H1 (cell line): Measurements from ENCODE around the gene ZNF232. TPM values are rescaled to one million over a fixed set of nuclear protein-coding genes. Genes with fewer than 3 reads are reported as not detected.

Experiments used
- CHD1 ChIP-seq: IDR thresholded peaks from 2 replicates; pipeline ENCODE4 v1.6.1; 2012; ENCODE audit warnings: low read depth, low read length, improper control_type of control experiment
- EGR1 ChIP-seq: IDR thresholded peaks from 2 replicates; pipeline ENCODE4 v1.6.1; 2011; ENCODE audit warnings: low read depth, low read length, borderline replicate concordance
- HDAC6 ChIP-seq: IDR thresholded peaks from one replicate; pipeline ENCODE4 v1.7.1; 2012; ENCODE audit warnings: low read depth, mild to moderate bottlenecking, inconsistent platforms, low read length, moderate library complexity
- KDM1A ChIP-seq: fragments of 200-600, 300-600 bp; sonication (generic); IDR thresholded peaks from 2 replicates; pipeline ENCODE4 v1.7.1; 2016; ENCODE audit warnings: mild to moderate bottlenecking, low read length, borderline replicate concordance
- MAFK ChIP-seq: IDR thresholded peaks from 2 replicates; pipeline ENCODE4 v1.6.1; 2012; ENCODE audit warnings: low read depth, mild to moderate bottlenecking, improper control_type of control experiment, low read length
- NANOG ChIP-seq: IDR thresholded peaks from 2 replicates; pipeline ENCODE4 v1.6.1; 2011; ENCODE audit warnings: low read length, low read depth, mild to moderate bottlenecking, inconsistent platforms; ENCODE audit not compliant: insufficient read depth, poor library complexity, severe bottlenecking
- RXRA ChIP-seq: IDR thresholded peaks from 2 replicates; pipeline ENCODE4 v1.6.1; 2011; ENCODE audit warnings: low read depth, mild to moderate bottlenecking, low read length, moderate library complexity; ENCODE audit not compliant: insufficient read depth
- USF2 ChIP-seq: IDR thresholded peaks from 2 replicates; pipeline ENCODE4 v1.6.1; 2011; ENCODE audit warnings: low read length, improper control_type of control experiment
- polyA plus RNA-seq, 7 experiments: library from polyadenylated mRNA; depleted of rRNA in 3 of 7; stranded (reverse) in 5 of 7; unstranded in 2 of 7; fragments of >200 nt in 5 of 7; fragments of 200-250 nt in 2 of 7; gene quantifications; 1 replicate in 5 of 7; 2 replicates in 1 of 7; 4 replicates in 1 of 7; pipeline versions ENCODE4 v1.2.1 to v1.2.3, GENCODE V29; 2011 to 2013; ENCODE audit warnings: missing spikeins in 2 of 7, mixed read lengths in 2 of 7
- total RNA-seq: library from RNA; stranded (reverse); fragmentation: NEBNext Ultra II Directional; extraction: Animal tissue kit (Norgen Biotek cat#: 25700); gene quantifications from 2 replicates; pipeline ENCODE4 v1.2.1, GENCODE V29; 2021

The ZNF232 gene
- total and polyA plus RNA-seq, 2 of the 8 experiments (the other 6 are each of a cell fraction or from before 2014, with no cell fraction given) = 11.1 to 41.0 TPM

- TF ChIP-seq USF2 (no peak), NANOG (no peak), KDM1A (no peak), CHD1 (no peak), HDAC6 (no peak), EGR1 (no peak), RXRA (no peak), MAFK (no peak)
- TF ChIP-seq, all 59 proteins: peak for 0
Observed at GRCh38 chr17:5099271-5099670, 12.4 kb downstream of the ZNF232 start (continued).
